K562 (cell line): Measurements from ENCODE around the gene EPO. TPM values are rescaled to one million over a fixed set of nuclear protein-coding genes. Genes with fewer than 3 reads are reported as not detected.

Experiments used
- CEBPZ ChIP-seq: fragments of 150-350 bp; IDR thresholded peaks from 2 replicates; pipeline ENCODE4 v1.6.1; 2014; ENCODE audit warnings: low read depth, mild to moderate bottlenecking, low read length, borderline replicate concordance
- CLOCK ChIP-seq: fragments of 250-450 bp; sonication (Bioruptor Pico); IDR thresholded peaks from 2 replicates; pipeline ENCODE4 v1.4.0; 2020; ENCODE audit warnings: mild to moderate bottlenecking, moderate library complexity, borderline replicate concordance
- FOXO4 ChIP-seq: fragments of 450-650 bp; formaldehyde crosslinking; IDR thresholded peaks from 2 replicates; pipeline ENCODE4 v1.4.0; 2020; ENCODE audit warnings: mild to moderate bottlenecking, moderate library complexity
- KLF13 ChIP-seq: fragments of 450-650 bp; IDR thresholded peaks from 2 replicates; pipeline ENCODE4 v1.6.1; 2016; ENCODE audit warnings: missing genetic modification characterization, low read depth, mild to moderate bottlenecking, missing compliant biosample characterization, moderate library complexity, borderline replicate concordance
- MAFF ChIP-seq: IDR thresholded peaks from 2 replicates; pipeline ENCODE4 v1.6.1; 2012; ENCODE audit warnings: low read length, improper control_type of control experiment
- POLR2G ChIP-seq: fragments of 200-400 bp; formaldehyde crosslinking; IDR thresholded peaks from 2 replicates; pipeline ENCODE4 v1.6.1; 2017; ENCODE audit warnings: low read depth, mild to moderate bottlenecking, antibody characterized with exemption, low read length, moderate library complexity
- ZBTB11 ChIP-seq, 3 experiments: fragments of 200-800 bp in 1 of 3; fragments of 250-450 bp in 1 of 3; fragments of 450-650 bp in 1 of 3; sonication (Bioruptor Pico) in 1 of 3; sonication (Bioruptor generic) in 1 of 3; formaldehyde crosslinking in 1 of 3; IDR thresholded peaks; 2 replicates each; pipeline versions ENCODE4 v1.6.1 to v1.8.0; 2016 to 2022; ENCODE audit warnings: mild to moderate bottlenecking in 2 of 3, missing genetic modification characterization in 2 of 3, missing compliant biosample characterization in 1 of 3, moderate library complexity in 1 of 3
- ZFP91 ChIP-seq: sonication (generic); formaldehyde crosslinking; IDR thresholded peaks from 2 replicates; pipeline ENCODE4 v1.8.0; 2022; ENCODE audit warnings: mild to moderate bottlenecking, missing genetic modification reagents
- ZNF174 ChIP-seq: fragments of 250-450 bp; sonication (Bioruptor Pico); IDR thresholded peaks from 2 replicates; pipeline ENCODE4 v1.4.0; 2020; ENCODE audit warnings: mild to moderate bottlenecking
- ZNF75A ChIP-seq: fragments of 450-650 bp; formaldehyde crosslinking; IDR thresholded peaks from 2 replicates; pipeline ENCODE4 v1.4.0; 2020; ENCODE audit warnings: mild to moderate bottlenecking
- ZNF766 ChIP-seq: fragments of 200-800 bp; sonication (Bioruptor generic); conservative IDR thresholded peaks from 2 replicates; pipeline ENCODE4 v1.6.1; 2016; ENCODE audit warnings: missing genetic modification characterization, missing compliant biosample characterization
- polyA plus RNA-seq, 8 experiments: library from polyadenylated mRNA; depleted of rRNA in 4 of 8; stranded (reverse) in 5 of 8; unstranded in 3 of 8; fragments of >200 nt; fragmentation: Nextera tagmentation in 2 of 8; fragmentation: Illumina TruSeq in 1 of 8; extraction: Ambion mirVana in 2 of 8; extraction: Trizol in 1 of 8; gene quantifications; 2 replicates each; pipeline versions ENCODE4 v1.2.1 to v1.2.3, GENCODE V29; 2011 to 2014; ENCODE audit warnings: inconsistent platforms in 1 of 8, missing spikeins in 1 of 8
- total RNA-seq, 7 experiments: library from RNA; depleted of rRNA in 6 of 7; stranded (reverse); fragments of >200 nt in 6 of 7; fragmentation: Illumina TruSeq in 2 of 7; extraction: Trizol in 2 of 7; gene quantifications; 2 replicates each; pipeline versions ENCODE4 v1.2.1 to v1.2.3, GENCODE V29; 2011 to 2021; ENCODE audit warnings: low replicate concordance in 1 of 7

EPO gene
- total and polyA plus RNA-seq, 9 of the 15 experiments (the other 6 are each of a cell fraction or from before 2014, with no cell fraction given), result 0.06 to 0.41 (median 0.07) TPM; not detected in 6

GRCh38 chr7:100675581-100676350 is 44.5 kb upstream of the EPO start (continued):
- TF ChIP-seq ZNF174 (CRISPR knock-in tag) (no peak), ZNF766 (CRISPR knock-in tag) (no peak), ZFP91 (CRISPR knock-in tag) (no peak), KLF13 (tag) (peak; percentile 27; the same call in 1 of the 2 replicates), POLR2G (peak; percentile 59; the same call in 1 of the 2 replicates), ZBTB11 (CRISPR knock-in tag; IDR thresholded peaks at IDR 0.05) (peak in 1 of 3 experiments; percentile 88; a peak in 2 of 6 replicates), MAFF (no peak), ZNF75A (no peak), CEBPZ (no peak), CLOCK (CRISPR knock-in tag) (no peak), FOXO4 (CRISPR knock-in tag) (no peak)
